Activated naive CD4-positive, alpha-beta T cell treated with Interleukin-2 at 50 U/mL for 16 hours (primary cell): Measurements from ENCODE around the gene MXRA8.
"Not testable (repeated sequence)": the region's sequence is repeated elsewhere in the genome, so short reads cannot be mapped to it uniquely, and the experiment has no call there.

Source experiments
- DNase-seq: peaks from one replicate; pipeline ENCODE4 v3.0.0-alpha.2; 2020

Gene MXRA8, protein sequence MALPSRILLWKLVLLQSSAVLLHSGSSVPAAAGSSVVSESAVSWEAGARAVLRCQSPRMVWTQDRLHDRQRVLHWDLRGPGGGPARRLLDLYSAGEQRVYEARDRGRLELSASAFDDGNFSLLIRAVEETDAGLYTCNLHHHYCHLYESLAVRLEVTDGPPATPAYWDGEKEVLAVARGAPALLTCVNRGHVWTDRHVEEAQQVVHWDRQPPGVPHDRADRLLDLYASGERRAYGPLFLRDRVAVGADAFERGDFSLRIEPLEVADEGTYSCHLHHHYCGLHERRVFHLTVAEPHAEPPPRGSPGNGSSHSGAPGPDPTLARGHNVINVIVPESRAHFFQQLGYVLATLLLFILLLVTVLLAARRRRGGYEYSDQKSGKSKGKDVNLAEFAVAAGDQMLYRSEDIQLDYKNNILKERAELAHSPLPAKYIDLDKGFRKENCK

DNA sequence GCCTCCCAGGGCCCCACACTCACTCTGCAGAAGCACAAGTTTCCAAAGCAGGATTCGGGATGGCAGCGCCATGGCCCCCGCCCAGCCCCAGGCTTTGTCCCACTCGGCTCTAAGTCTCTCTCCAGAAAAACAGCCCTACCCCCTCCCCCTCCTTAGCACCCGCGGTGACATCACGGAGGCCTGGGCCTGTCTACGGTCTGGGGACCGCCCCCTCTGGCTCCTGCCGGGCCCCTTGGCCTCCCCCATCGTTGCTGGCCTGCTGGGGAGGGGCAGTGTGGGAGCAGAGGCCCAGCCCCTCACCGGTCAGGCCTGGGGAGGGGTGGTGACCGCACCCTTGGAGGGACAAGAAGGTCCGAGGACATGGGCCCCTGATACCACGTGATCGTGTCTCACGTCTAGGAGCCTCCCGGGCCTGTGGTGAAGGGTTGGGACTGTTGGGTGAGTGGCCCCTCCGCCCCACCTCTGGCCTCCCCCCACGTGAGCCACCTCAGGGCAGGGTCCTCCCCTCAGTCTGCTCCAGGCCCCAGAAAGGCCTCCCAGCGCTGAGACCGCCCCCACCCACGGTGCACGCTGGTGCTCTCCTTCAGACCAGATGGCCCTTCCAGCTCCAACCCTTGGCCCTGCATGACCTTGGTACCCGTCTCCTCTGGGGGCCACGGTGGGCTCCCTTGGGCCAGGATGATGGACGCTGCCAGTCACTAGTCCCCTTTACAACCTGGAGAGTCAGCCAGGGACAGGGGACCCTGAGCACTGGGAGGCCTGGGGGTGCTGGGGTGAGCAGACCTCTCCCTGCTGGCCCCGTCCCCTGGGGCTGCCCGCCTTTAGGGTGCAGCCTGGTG lies at the start of gene MXRA8:
Gene MXRA8, minus strand, starts transcription at position 123 of the 839 bp plus-strand sequence. Its CDS starts 51 bp downstream, at position 72.
- DNase-seq: no peak

DNA sequence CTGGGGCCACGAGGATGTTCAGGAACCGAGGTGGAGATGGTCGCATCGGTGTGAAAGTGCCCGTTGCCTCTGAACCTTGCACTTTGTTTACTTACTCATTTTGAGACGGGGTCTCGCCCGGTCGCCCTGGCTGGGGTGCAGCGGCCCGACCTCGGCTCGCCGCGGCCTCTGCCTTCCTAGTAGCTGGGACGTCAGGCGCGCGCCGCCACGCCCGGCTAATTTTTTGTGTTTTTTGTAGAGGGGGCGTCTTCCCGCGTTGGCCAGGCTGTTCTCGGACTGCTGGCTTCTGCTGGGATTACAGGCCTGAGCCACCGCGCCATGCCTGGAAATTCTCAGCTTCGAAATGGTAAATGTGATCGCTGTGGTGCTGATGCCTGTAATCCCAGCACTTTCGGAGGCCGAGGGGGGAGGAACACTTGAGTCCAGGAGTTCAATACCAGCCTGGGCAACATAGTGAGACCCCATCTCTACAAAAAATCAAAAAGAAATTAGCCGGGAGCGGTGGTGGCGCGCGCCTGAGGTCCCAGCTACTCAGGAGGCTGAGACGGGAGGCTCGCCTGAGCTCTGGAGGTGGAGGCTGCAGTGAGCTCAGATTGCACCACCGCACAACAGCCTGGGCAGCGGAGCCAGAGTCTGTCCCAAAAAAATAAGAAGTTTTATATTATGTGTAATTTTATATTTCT lies 49.4 kb upstream of the MXRA8 start:
- peak; percentile 39 for DNase-seq

DNA sequence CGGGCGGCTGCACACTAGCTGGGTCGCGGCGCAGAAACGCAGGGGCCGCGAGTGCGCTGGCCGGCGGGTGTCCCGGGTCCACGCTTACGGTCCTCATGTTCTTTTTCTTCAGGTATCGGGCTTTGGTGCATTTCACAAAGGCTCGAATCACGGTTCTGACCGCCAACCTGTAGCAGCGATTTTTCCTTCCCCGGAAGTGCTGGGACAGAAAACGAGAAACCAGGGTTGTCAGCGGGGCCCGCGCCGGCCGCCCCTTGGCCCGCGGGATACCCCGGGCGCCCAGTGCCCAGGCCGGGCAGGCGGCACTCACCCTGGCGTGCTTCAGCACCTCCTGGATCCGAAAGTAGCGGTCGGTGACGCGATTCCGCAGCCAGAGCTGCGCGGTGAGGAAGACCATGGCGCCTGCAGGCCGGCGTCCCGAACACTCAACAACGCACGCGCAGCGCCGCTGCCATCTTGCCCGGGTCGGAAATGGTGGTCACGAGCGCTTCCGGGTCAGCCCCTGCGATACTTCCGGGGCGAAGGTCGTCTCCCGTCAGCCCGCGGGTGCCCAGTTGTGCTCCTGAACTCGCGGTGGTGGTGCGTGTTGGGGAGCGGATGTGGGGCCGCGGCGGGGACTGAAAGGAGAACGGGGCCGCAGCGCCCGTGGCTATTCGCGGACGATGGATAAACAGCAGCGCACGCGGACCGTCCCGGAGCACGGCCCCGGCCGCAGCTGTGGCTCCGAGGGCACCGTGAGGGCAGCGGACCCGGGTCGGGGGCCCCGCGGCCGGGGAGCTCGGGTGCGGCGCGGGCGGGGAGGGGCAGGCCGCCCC lies 48.7 kb upstream of the MXRA8 start, which contains the start of gene MRPL20:
Gene MRPL20, minus strand, starts transcription at position 473 of the 815 bp plus-strand sequence. Its CDS starts 76 bp downstream, at position 397.
- DNase-seq: peak; percentile 97

DNA sequence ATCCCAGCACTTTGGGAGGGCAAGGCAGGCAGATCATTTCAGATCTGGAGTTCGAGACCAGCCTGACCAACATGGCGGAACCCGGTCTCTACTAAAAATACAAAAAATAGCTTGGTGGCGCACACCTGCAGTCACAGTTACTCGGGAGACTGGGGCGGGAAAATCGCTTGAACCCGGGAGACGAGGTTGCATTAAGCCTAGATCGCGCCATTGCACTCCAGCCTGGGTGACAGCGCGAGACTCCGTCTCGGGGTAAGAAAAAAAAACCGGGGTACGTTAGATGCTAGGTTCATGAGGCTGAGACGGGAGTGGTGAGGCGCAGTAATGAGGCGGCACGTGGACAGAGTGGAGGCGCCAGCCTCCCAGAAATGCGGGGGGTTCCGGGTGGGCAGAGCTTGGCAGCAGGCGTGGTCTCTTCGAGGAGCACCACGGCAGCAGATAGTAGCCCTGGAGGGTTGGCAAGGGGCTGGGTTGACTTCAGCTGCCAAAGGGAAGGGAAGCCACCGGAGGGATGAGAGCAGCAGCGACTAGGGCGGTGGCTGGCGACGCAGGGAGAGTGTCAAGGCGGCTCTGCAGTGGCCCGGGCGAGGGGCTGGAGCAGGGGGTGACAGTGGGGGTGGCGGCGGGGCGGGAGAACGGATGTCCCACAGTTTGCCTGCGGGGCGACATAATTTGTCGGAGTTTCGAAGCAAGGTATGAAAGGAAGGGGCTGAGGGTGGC lies 47.9 kb upstream of the MXRA8 start:
- no peak for DNase-seq

DNA sequence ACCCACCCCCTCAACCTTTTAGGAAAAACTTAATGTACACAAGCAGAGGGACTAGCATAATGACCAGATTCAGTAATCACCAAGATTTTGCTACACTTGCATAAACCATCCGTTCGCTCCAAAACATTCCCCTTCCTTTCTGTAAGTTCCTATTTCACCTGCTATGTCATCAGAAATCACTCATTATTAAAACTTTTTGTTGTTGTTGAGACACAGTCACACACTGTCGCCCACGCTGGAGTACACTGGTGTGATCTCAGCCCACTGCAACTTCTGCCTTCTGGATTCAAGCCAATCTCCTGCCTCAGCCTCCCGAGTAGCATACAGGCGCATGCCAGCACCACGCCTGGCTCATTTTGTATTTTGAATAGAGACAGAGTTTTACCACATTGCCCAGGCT lies 45.3 kb upstream of the MXRA8 start:
- no peak for DNase-seq

DNA sequence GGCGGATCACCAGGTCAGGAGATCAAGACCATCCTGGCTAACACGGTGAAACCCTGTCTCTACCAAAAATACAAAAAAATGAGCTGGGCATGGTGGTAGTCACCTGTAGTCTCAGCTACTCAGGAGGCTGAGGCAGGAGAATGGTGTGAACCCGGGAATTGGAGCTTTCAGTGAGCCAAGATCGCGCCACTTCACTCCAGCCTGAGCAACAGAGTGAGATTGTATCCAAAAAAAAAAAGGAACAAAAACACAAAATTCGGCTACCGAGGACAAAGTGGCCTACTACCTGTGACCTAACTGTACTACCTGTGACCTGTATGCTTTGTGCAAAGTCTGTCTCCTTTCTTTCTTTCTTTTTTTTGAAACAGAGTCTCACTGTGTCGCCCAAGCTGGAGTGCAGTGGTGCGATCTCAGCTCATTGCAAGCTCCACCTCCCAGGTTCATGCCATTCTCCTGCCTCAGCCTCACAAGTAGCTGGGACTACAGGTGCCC lies 44.6 kb upstream of the MXRA8 start:
- not testable (repeated sequence) for DNase-seq

DNA sequence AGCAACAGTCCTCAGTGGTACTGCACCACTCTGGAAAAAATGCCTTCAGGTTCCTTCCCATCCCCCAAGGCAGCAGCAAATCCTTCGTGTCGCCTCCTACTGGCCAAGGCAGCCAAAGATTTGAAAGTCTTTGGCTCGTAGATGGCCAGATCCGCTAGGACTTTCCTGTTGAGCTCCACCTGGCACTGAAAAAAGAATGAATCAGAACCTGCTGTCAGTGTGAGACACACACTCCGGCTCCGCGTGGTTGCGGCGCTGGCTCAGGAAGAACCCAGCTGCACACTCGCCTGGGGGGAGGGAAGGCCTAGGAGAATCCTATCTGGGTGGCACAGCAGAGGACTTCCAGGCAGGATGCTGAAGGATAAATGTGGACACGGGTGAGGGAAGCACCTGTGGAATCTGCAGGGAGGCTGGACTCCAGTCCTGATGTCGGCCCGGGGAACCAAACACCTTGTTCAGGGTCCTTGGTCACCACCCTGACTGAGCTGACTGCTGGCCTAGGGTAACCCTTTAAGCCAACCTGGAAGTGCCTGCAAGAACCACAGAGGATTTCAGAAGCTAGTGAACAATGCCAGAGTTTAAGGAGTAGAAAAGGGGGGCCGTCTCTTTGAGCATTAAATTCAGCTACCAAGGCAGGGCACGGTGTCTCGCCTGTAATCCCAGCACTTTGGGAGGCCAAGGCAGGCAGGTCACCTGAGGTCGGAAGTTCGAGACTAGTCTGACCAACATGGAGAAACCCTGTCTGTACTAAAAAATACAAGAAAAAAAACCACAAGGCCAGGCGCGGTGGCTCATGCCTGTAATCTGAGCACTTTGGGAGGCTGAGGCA lies 43.9 kb upstream of the MXRA8 start:
- peak; percentile 41 for DNase-seq

DNA sequence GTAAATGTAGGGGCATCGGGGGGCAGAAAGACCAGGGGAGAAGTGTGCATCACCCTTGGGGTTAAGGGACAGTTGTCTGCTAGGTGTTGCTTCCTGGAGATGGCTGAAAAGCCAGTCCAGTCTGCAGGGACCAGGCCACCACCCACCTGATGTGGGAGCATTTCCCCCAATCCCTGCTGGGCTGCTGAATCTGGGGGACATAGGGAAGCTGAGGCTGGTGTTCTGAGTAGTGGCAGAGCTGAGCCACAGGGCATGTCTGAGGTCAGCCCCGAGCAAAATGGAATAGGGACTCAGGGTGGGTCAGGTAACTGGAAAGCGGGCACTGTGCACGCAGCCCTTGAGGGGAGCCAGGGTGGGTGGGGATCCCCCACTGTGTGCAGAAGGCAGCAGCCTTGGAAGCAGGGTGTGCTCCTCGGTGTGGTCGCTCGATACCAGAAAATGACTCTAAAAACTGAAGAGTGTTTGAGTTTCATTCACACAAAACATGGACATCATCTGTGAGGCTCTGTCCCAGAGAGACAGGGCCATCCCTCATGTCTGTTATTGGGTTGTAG lies 43.2 kb upstream of the MXRA8 start:
- no peak for DNase-seq

DNA sequence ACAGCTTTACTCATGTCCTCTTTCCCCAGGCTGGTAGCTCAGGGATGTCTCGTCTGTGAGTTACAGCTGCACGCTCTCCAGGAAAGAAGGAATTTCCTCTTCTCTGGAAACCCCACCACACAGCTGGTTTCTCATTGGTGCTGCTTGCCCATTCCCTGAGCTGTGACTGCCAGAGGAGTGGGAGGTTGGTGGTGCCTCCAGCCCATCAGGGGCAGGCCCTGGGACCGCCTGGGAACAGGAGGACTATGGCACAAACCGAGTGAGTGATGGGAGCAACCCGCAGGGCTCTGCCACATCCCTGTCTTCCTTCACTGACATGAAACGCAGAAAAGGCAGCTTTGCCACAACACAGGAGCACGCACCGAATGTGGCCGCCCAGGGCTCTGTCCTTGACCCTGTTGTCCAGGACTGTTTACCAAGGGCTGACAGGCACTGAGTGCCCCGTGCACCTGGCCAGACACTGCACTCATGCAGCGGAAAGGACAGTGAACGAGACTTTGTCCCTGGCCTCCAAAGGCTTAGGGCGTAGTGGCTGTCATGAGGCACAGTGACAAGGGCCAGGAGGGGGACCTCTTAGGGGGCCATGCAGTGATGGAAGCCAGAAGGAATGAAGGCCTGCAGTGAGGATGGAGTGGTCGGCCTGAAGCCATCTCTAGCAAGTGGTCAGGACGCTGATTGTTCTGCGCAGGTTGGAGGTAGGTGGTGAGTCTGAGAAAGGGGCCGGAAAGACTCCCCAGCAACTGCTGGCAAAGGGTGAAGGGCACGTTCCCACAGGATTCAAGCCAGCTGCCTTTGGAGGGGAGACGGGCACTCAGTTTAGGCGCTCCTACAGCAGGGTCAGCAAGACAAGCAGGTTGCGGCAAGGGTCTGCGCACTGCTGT lies 42.5 kb upstream of the MXRA8 start:
- no peak for DNase-seq

DNA sequence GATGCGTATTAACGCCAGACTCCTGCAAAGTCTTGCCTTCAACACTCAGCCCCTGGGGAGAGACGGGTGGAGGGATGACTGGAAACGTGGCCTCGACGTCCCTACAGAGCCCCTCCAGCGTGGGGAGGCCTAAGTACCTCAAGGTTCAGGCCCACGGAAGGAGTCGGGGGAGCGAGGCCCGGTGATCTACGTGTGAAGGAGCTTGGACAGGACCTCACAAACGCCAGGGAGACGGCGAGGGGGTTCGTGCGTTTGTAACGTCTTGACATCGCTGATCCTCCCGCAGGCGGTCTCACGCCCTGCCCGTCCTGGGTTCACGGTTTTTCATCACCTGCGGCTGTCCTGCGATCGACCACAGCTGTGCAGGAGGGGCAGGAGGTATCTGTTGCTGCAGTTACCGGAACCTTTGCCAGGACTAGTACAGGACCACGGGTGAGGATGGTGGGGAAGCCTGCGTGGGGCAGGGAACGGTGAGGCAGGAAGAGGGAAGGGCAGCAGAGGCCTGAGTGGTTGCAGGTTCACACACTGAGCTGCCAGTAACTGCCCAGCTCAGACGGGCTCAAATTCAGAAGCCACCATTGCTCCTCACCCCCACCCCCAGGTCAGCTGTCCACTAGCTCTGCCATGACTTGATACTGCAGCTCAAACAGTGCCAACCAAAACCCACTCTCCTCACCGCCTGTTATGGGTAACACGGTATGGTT lies 41.7 kb upstream of the MXRA8 start:
- no peak for DNase-seq

DNA sequence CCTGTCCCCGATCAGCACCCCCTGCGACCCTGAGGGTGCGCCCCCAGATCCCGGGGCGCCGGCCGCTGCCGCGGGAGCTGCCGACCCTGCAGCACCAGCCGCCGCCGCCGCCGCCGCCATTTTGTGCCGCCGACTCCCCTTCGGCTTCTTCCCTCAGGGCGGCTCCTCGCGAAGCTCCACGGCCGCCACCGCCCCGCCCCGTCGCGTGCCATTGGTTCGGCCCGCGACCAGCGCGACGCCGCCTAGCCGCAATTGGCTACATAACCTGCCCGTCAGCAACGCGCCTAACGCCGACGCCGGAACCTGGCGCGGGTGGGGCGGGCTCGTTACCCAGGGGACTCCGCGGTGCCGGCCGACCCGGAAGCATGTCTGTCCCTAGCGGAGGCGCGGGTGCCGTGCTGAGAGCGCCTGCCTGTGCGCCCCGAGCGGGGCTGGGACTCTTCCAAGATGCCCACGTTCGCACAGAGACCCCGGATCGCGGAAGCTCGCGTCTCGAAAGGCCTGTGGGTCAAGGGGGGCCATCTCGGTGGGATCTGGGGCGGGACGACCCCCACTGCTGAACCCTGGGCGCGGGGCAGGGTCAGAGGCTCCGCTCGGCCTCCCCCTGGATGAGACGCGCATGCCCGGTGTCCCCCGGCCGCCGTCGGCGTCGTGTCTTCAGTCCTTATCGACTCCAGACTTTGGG lies 41.0 kb upstream of the MXRA8 start, which contains the start of gene CCNL2:
Gene CCNL2, minus strand, starts transcription at position 149 of the 685 bp plus-strand sequence. Its CDS starts 29 bp downstream, at position 120.
- DNase-seq: peak; percentile 100

DNA sequence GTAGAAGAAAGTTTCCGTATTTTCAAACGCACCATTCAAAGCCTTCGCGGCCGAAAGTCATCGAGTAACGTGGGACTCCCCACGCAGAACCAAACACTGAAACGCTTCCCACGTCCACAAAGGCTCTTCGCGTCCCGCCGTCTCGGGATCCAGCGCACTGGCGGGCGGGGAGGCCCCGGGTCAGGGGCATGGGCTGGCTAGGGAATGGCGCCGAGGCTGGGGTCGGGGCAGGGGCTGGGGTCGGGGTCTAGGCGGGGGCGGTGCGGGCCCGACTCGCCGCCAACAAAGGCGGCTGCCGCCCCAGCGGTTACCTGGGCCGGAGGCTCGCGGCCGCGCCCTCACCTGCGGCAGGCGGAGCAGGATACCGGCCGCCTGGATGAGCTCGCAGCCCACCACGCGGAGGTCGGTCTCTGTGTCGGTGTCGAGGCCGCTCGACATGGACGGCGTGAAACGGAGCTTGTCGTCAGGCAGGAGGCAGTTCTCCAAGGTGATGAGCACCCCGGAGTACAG lies 40.4 kb upstream of the MXRA8 start:
- peak; percentile 46 for DNase-seq

DNA sequence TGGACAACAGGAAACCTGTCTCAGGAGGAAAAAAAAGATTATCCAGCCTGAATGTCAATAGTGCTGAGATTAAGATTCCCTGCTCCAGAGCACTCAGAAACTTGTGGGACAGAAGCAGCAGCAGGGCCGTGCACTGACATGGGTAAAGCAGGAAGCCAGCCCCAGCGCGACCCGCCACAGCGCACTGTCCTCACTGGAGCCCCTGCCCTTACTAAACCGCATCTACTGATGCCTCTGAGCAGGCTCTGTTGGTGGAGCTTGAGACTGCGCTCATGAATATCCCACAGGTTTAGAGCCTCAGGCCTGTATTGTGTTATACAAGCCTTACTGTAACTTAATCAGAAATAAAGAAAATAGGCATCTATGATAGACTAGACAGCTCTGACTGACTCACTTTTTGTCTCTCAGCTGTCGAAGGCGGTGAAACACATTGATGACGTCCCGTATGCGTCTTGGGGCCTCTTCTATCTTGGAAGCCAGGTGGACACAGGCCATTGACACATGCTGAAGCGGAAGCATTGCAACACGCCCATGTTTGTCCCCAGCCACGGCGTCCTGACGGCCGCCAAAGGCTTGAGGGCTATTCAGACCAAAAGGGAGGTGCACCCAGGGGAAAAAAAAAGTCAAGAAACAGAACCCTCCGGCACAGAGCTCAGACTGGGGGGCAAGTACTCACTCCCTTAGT lies 39.6 kb upstream of the MXRA8 start:
- DNase-seq: peak; percentile 18

DNA sequence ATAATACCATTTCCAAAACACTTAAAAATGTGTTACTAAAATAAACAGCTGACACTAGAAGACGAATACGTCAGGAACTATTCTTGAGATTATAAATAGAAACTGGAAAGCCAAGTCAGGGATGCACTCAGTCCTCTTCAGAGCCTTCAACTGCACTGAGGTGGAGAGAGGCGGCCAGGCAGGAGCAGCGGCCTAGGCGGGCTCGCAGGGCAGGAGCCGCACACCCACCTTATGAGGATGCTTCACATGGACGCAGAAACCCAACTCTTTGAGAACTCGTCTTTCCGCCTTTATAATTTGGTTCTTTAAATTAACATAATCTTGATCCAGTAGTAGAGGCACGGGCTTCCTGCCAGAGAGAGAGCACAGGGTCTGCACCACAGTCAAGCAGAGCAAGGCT lies 36.8 kb upstream of the MXRA8 start:
- no peak for DNase-seq

DNA sequence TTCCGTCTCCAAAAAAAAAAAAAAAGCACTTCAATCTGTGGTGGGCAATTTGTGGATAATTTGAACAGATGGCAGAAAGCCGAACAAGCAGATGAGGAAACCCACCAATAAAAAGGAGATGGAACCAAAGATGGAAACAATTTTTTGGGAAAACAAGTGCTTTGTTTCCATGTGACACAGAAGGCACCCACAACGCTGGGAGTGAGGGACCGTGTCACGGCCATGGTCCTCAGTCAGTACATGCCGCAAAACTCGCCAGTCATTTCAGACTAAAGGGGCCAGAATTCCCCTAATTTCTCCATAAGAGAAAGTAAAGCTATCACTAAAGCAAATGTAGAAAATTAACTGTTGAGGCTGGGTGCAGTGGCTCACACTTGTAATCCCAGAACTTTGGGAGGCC lies 35.8 kb upstream of the MXRA8 start:
- no peak for DNase-seq

DNA sequence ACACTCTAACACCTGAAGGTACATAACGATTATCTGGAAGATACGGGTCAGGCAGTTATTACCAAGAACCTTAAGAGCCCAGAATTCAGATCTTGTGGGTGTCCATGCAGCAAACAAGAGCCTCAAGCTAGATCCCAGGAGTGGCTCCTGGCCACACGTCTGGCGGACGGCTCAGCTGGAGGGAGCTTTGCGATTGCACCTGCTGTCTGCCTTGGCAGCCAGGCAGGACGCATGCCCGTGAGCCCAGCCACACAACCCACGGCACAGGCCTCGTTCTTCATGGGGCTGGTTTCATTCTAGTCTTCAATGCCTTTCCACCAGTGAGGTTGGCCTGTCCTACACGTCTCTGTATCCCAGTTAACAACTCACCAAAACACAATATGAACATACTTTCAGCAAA lies 35.1 kb upstream of the MXRA8 start:
- DNase-seq: no peak

DNA sequence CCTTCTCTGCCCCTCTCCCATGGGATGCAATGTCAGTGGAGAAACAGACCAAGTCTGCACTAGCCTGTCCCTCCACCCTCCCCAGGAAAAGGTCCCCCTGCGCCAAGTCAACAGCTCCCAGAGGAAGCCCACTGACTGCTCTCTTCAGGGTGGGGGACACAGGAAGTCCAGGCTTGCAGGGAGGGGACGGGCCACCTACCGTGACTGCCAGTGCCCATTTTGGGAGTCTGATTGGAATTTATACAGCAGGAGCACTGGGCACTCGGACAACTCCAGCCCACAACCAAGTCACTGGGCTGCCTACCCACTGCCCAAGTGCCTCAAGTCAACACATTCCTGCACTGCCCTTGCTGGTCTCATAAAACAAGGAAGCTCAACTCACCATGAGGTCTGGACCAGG lies 34.7 kb upstream of the MXRA8 start:
- no peak for DNase-seq
